Activated naive CD4-positive, alpha-beta T cell treated with anti-CD3 and anti-CD28 coated beads, Interleukin-2, amount 50 U/mL, for 16 hours (primary cell): ENCODE results near the gene B3GALT6.

Source experiments
- DNase-seq: peaks from one replicate; pipeline ENCODE4 v3.0.0-alpha.2; 2020

B3GALT6 gene

GRCh38 chr1:1270813-1271212 is 38.8 kb downstream of the B3GALT6 start:
- no peak for DNase-seq

- DNase-seq, result no peak
These were observed 40.5 kb downstream of the B3GALT6 start for GRCh38 chr1:1272341-1273208.

- no peak for DNase-seq
These were observed 41.1 kb downstream of the B3GALT6 start for GRCh38 chr1:1273209-1273511.

DNA sequence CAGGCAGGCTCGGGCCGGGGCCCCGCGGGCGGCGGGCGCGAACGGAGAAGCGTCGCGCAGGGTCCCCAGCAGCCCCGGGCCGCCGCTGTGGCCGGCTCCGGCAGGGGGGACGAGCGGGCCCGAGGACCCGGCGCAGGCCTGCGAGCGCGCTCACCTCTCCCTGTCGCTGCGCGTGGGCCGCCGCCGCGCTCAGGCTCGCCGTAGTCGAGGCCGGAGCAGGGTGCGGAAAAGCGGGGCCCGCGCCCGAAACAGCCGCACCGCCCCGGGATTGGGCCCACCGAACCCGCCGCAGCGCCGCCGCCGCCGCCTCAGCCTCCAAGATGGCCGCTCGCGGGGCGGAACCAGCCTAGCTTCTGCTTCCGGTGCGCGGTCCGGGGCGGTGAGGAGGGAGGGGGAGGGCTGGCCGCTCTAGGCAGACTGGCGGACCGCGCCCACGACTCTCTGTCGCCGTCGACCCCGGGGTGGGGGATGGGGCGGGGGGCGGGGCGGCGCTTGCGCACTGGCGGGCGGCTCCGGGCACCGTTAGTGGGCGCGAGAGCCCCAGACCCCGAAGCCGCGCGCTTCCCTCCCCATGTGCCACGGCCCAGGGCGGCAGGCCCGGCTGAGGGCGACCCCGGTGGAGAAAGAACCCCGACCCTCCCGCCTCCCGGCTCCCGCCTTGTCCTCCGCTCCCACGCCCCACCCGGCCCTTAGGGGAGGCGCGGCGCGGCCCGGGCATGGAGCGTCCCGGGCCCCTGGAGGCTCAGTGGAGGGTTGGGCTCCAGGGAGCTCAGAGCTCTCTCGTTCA is 41.7 kb downstream of the B3GALT6 start, which contains the start of gene UBE2J2:
Gene UBE2J2 (minus strand): TSS at position 343 of the 787 bp plus-strand sequence. CDS start 5,862 bp downstream, outside the sequence.
- peak; percentile 94 for DNase-seq

GRCh38 chr1:1274299-1274930 is 42.4 kb downstream of the B3GALT6 start:
- no peak for DNase-seq

- no peak for DNase-seq
These were observed 42.9 kb downstream of the B3GALT6 start for GRCh38 chr1:1274931-1275431.

DNA sequence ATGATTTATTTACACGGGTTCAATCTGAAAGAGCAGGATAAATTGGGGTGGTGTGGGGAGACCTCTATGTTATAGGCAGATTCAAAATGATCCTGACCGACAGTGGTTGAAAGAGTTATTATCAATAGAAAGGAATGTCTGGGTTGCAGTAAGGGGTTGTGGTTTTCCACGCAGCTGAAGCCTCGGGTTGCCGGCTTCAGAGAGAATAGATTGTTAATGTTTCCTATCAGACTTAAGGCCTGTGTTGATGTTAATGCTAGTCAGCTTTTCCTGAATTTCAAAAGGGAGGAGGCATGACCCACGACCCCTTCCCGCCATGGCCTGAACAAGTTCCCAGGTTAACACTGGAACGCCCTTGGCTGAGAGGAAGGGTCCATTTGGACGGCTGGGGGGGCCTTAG is 43.8 kb downstream of the B3GALT6 start:
- DNase-seq, result no peak

DNA sequence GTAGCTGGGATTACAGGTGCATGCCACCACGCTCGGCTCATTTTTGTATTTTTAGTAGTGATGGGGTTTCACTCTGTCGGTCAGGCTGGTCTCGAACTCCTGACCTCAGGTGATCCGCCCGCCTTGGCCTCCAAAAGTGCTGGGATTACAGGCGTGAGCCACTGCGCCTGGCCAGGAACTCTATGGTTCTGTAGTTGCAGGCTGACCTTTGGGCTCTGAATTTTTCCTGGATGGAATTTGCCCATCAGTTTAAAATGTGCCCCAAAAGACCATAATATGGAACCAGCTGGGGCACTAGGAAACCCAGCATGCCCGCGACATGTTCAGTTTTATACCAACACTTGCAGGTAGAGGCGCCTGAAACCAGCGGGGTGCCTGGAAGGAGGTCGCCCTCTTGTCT is 46.6 kb downstream of the B3GALT6 start:
- no peak for DNase-seq

DNA sequence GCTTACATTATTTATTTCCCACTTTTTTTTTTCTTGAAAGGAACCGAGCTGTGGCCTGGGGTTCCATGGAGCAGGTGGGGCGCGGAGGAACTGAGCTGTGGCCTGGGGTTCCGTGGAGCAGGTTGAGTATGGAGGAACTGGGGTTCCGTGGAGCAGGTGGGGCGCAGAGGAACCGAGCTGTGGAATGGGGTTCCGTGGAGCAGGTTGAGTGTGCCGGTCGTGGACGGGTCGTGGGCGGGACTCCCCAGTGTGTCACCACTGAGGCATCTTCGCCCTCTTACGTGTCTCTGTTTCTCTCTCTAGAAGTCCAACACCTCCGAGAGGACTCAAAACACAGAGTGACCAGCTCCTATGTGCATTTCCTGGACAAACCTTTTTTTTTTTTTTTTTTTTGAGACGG is 47.0 kb downstream of the B3GALT6 start:
- no peak for DNase-seq

DNA sequence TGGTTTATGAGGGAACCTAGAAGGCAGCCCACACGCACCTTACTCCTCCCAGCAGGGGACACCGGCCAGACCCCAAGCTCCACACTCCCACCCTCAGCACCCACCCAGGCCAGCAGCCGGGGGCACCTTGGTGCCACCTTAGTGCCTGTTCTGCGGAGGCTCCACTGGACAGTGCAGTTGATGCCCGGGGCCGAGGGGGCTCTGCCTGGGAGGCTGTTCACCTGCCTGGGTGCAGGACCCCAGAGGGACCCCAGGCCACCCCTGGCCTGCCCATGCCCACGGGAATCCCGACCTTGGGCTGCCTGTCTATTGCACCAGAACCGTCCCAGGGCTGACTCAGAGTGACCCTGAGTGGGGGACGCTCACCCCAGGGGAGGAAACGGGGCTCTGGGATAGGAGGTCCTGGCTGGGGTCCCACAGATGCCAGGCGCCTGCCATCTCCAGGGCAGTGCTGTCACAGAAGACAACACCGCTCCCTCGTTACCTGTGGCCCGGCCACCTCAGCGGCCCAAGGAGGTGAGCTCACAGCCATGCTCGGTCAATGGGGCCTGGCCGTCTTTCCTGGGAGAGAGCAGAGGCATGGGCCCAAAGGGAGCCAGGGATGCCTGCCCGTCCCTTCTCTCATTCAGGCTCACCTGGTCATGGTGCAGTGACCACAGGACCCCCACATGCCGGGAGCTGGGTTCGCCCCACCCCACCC is 48.9 kb downstream of the B3GALT6 start:
- DNase-seq, result no peak

GRCh38 chr1:1281533-1282321 is 49.7 kb downstream of the B3GALT6 start:
- DNase-seq, result no peak

DNA sequence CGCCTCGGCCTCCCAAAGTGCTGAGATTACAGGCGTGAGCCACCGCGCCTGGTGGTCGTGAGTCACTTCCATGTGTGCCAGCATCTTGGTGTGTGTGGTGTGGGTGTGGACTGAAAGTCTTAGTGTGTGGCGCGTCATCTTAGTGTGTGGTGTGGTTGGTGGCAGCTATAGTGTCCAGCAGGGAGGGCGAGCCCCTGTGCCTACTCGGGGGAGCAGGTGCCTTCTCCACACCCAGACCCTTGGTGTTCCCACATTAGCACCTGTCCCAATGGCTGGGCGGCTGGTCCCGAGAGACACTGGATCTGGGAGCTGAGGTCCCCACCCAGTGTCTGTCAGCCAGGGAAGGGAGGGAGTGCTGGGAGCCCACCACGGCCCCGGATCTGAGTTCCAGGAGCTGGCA is 51.0 kb downstream of the B3GALT6 start:
- no peak for DNase-seq

DNA sequence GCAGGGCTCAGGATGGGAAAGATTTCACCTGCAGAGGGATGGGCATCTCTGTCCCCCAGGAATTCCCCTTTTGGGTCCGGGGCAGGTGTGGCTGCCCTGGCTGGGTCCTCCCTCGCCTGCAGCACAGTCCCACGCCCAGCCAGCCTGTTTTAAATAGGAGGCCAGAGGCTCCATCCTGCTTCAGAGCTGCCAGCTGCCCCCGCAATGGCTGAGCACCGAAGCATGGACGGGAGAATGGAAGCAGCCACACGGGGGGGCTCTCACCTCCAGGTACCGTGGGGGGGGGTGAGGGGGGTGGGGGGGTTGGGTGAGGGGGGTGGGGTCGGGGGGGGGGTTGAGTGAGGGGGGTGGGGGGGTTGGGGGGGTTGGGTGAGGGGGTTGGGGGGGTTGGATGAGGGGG is 51.8 kb downstream of the B3GALT6 start:
- DNase-seq, result no peak
